ENCODE data around the gene SBF1.

DNA sequence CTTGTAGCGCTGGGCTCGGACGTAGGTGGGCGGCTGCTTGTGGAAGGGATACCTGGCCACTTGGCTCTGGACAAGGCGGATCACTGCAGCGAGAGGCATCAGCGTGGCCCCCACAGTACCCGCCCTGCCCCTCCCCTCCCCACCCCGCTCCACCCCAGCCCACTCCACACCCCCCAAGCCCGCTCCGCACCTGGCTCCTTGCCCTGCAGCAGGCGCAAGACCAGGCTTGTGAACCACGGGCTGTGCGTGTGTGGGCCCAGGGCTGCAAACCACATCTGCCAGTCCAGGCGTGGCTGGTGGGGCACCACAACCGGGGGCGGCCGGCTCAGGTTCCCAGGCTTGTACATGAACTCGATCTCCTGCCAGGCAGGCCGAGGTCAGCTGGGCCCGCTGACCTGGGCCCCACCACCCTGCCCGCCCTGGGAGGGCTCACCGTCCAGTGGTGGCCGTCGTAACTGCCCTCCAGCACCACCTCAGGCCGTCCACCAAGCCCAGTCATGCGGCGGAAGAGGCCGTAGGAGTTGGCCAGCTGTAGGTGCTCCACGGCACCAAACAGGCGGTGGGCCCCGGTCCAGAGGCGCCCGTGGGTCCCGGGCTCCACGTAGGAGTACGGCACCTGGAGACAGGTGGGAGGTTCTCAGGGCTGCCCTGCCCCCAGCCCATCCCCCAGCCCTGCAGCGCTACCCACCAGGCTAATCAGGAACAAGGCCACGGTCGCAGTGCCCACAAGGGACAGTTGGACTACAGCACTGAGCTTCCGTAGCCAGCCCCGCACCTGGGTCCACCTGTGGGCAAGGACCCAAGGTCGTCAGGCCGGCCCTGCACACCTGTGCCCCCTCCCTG lies 29.8 kb upstream of the SBF1 start:
- TF ChIP-seq, protein P1, sequence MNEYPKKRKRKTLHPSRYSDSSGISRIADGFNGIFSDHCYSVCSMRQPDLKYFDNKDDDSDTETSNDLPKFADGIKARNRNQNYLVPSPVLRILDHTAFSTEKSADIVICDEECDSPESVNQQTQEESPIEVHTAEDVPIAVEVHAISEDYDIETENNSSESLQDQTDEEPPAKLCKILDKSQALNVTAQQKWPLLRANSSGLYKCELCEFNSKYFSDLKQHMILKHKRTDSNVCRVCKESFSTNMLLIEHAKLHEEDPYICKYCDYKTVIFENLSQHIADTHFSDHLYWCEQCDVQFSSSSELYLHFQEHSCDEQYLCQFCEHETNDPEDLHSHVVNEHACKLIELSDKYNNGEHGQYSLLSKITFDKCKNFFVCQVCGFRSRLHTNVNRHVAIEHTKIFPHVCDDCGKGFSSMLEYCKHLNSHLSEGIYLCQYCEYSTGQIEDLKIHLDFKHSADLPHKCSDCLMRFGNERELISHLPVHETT (CRISPR knock-in tag; conservative IDR thresholded peaks at IDR 0.05), result no peak
- TF ChIP-seq ZNF274 (CRISPR knock-in tag; IDR thresholded peaks at IDR 0.05) (no peak), ELF4 (CRISPR knock-in tag; IDR thresholded peaks at IDR 0.05; ENCODE audit: borderline replicate concordance) (no peak), ZNF496 (CRISPR knock-in tag; IDR thresholded peaks at IDR 0.05; ENCODE audit: insufficient replicate concordance) (no peak), CHCHD3 (CRISPR knock-in tag; IDR thresholded peaks at IDR 0.05) (no peak), TBL1XR1 (IDR thresholded peaks at IDR 0.05; ENCODE audit: borderline replicate concordance, low read length, partially characterized antibody) (no peak), TARDBP (CRISPR knock-in tag; IDR thresholded peaks at IDR 0.05) (no peak), POLR2A (IDR thresholded peaks at IDR 0.05; ENCODE audit: insufficient read depth in 1 of 2, low read depth in 2 of 2, low read length in 2 of 2) (no peak), JUN (CRISPR knock-in tag; IDR thresholded peaks at IDR 0.05) (no peak), ZZZ3 (CRISPR knock-in tag; IDR thresholded peaks at IDR 0.05; ENCODE audit: borderline replicate concordance) (no peak)
- TF ChIP-seq, protein P2, sequence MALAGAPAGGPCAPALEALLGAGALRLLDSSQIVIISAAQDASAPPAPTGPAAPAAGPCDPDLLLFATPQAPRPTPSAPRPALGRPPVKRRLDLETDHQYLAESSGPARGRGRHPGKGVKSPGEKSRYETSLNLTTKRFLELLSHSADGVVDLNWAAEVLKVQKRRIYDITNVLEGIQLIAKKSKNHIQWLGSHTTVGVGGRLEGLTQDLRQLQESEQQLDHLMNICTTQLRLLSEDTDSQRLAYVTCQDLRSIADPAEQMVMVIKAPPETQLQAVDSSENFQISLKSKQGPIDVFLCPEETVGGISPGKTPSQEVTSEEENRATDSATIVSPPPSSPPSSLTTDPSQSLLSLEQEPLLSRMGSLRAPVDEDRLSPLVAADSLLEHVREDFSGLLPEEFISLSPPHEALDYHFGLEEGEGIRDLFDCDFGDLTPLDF (CRISPR knock-in tag; IDR thresholded peaks at IDR 0.05), result no peak
- TF ChIP-seq, protein P3, sequence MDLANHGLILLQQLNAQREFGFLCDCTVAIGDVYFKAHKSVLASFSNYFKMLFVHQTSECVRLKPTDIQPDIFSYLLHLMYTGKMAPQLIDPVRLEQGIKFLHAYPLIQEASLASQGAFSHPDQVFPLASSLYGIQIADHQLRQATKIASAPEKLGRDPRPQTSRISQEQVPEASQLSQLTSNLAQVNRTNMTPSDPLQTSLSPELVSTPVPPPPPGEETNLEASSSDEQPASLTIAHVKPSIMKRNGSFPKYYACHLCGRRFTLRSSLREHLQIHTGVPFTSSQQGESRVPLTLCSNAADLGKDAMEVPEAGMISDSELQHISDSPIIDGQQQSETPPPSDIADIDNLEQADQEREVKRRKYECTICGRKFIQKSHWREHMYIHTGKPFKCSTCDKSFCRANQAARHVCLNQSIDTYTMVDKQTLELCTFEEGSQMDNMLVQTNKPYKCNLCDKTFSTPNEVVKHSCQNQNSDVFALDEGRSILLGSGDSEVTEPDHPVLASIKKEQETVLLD (CRISPR knock-in tag; IDR thresholded peaks at IDR 0.05; ENCODE audit: low read depth), result no peak
- TF ChIP-seq, protein P4, sequence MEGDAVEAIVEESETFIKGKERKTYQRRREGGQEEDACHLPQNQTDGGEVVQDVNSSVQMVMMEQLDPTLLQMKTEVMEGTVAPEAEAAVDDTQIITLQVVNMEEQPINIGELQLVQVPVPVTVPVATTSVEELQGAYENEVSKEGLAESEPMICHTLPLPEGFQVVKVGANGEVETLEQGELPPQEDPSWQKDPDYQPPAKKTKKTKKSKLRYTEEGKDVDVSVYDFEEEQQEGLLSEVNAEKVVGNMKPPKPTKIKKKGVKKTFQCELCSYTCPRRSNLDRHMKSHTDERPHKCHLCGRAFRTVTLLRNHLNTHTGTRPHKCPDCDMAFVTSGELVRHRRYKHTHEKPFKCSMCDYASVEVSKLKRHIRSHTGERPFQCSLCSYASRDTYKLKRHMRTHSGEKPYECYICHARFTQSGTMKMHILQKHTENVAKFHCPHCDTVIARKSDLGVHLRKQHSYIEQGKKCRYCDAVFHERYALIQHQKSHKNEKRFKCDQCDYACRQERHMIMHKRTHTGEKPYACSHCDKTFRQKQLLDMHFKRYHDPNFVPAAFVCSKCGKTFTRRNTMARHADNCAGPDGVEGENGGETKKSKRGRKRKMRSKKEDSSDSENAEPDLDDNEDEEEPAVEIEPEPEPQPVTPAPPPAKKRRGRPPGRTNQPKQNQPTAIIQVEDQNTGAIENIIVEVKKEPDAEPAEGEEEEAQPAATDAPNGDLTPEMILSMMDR (CRISPR knock-in tag; IDR thresholded peaks at IDR 0.05), result no peak

All from HepG2 (cell line).